H9 (cell line): ENCODE results near the gene ZNF281. TPM values are rescaled to one million over a fixed set of nuclear protein-coding genes. Genes with fewer than 3 reads are reported as not detected.

Experiments used
- DNase-seq: peaks from one replicate; pipeline ENCODE4 v3.0.0-alpha.2; 2017
- H2AFZ ChIP-seq: one replicate; pipeline ENCODE4 v1.6.1; 2013; ENCODE audit warnings: mild to moderate bottlenecking, low read length, control low read depth, moderate library complexity
- H2AK5ac ChIP-seq: 2 replicates; pipeline ENCODE4 v1.6.1; 2013; ENCODE audit warnings: low read length, control low read depth, mixed read lengths; ENCODE audit not compliant: insufficient read length
- H2BK120ac ChIP-seq: one replicate; pipeline ENCODE4 v1.6.1; 2013; ENCODE audit warnings: low read depth, mild to moderate bottlenecking, low read length, control low read depth, inconsistent platforms; ENCODE audit not compliant: poor library complexity, severe bottlenecking
- H2BK12ac ChIP-seq: 2 replicates; pipeline ENCODE4 v1.6.1; 2013; ENCODE audit warnings: low read length, control low read depth, mixed read lengths, low read depth; ENCODE audit not compliant: insufficient read length
- H2BK15ac ChIP-seq: 2 replicates; pipeline ENCODE4 v1.6.1; 2013; ENCODE audit warnings: low read depth, low read length, control low read depth
- H2BK20ac ChIP-seq: one replicate; pipeline ENCODE4 v1.6.1; 2013; ENCODE audit warnings: low read depth, mild to moderate bottlenecking, low read length, control low read depth, inconsistent platforms; ENCODE audit not compliant: poor library complexity, severe bottlenecking
- H2BK5ac ChIP-seq: 2 replicates; pipeline ENCODE4 v1.6.1; 2013; ENCODE audit warnings: low read length, control low read depth, mixed read lengths; ENCODE audit not compliant: insufficient read length
- H3K14ac ChIP-seq: 2 replicates; pipeline ENCODE4 v1.6.1; 2013; ENCODE audit warnings: low read length, control low read depth; ENCODE audit not compliant: insufficient read depth
- H3K18ac ChIP-seq: 2 replicates; pipeline ENCODE4 v1.6.1; 2013; ENCODE audit warnings: low read depth, mild to moderate bottlenecking, mixed read lengths, low read length, control low read depth; ENCODE audit not compliant: insufficient read length
- H3K23ac ChIP-seq: 2 replicates; pipeline ENCODE4 v1.6.1; 2013; ENCODE audit warnings: low read length, control low read depth, mixed read lengths, low read depth; ENCODE audit not compliant: insufficient read length
- H3K23me2 ChIP-seq: 2 replicates; pipeline ENCODE4 v1.6.1; 2013; ENCODE audit warnings: low read depth, mild to moderate bottlenecking, mixed read lengths, low read length, control low read depth; ENCODE audit not compliant: insufficient read length, poor library complexity, severe bottlenecking
- H3K27ac ChIP-seq: 2 replicates; pipeline ENCODE4 v1.5.1; 2013; ENCODE audit warnings: low read length, control low read depth, mixed read lengths, low read depth; ENCODE audit not compliant: insufficient read length
- H3K27me3 ChIP-seq: 2 replicates; pipeline ENCODE4 v1.6.1; 2013; ENCODE audit warnings: low read length, control low read depth, inconsistent platforms; ENCODE audit not compliant: insufficient read depth
- H3K4ac ChIP-seq: 2 replicates; pipeline ENCODE4 v1.6.1; 2013; ENCODE audit warnings: low read depth, mild to moderate bottlenecking, control low read depth, inconsistent platforms, low read length, moderate library complexity
- H3K4me1 ChIP-seq: 2 replicates; pipeline ENCODE4 v1.6.1; 2013; ENCODE audit warnings: low read length, control low read depth, inconsistent platforms; ENCODE audit not compliant: insufficient read depth
- H3K4me2 ChIP-seq: 2 replicates; pipeline ENCODE4 v1.6.1; 2013; ENCODE audit warnings: low read length, control low read depth, mixed read lengths; ENCODE audit not compliant: insufficient read length, insufficient read depth
- H3K56ac ChIP-seq: 2 replicates; pipeline ENCODE4 v1.6.1; 2013; ENCODE audit warnings: low read depth, mild to moderate bottlenecking, mixed read lengths, low read length, control low read depth; ENCODE audit not compliant: insufficient read length
- H3K79me1 ChIP-seq: 2 replicates; pipeline ENCODE4 v1.6.1; 2013; ENCODE audit warnings: low read depth, mild to moderate bottlenecking, moderate library complexity, low read length, control low read depth, inconsistent platforms; ENCODE audit not compliant: insufficient read depth, poor library complexity, severe bottlenecking
- H3K79me2 ChIP-seq: 2 replicates; pipeline ENCODE4 v1.6.1; 2013; ENCODE audit warnings: low read length, control low read depth, inconsistent platforms; ENCODE audit not compliant: insufficient read depth
- H3K9ac ChIP-seq: 2 replicates; pipeline ENCODE4 v1.6.1; 2013; ENCODE audit warnings: low read length, control low read depth, mixed read lengths; ENCODE audit not compliant: insufficient read length; ENCODE audit errors: extremely low read depth
- H3K9me3 ChIP-seq: one replicate; pipeline ENCODE4 v1.6.1; 2013; ENCODE audit warnings: low read depth, low read length, inconsistent platforms; ENCODE audit not compliant: control insufficient read depth
- H3T11ph ChIP-seq: one replicate; pipeline ENCODE4 v1.6.1; 2013; ENCODE audit warnings: mild to moderate bottlenecking, low read length, control low read depth, inconsistent platforms
- H4K20me1 ChIP-seq: one replicate; pipeline ENCODE4 v1.6.1; 2013; ENCODE audit not compliant: control insufficient read depth, insufficient read length, insufficient read depth
- H4K5ac ChIP-seq: 2 replicates; pipeline ENCODE4 v1.6.1; 2013; ENCODE audit warnings: low read depth, mild to moderate bottlenecking, mixed read lengths, low read length, control low read depth; ENCODE audit not compliant: insufficient read length
- H4K8ac ChIP-seq: replicated peaks from 2 replicates; pipeline ENCODE4 v1.6.1; 2013; ENCODE audit warnings: low read length, control low read depth, mixed read lengths, low read depth; ENCODE audit not compliant: insufficient read length
- H4K91ac ChIP-seq: 2 replicates; pipeline ENCODE4 v1.6.1; 2013; ENCODE audit warnings: low read depth, mild to moderate bottlenecking, moderate library complexity, mixed read lengths, low read length, control low read depth; ENCODE audit not compliant: insufficient read length
- H3K27ac Mint-ChIP-seq, 3 experiments: 2 replicates in 2 of 3; 3 replicates in 1 of 3; pipeline ENCODE4 v1.8.0; 2020 to 2021; ENCODE audit warnings: mixed read lengths in 3 of 3, mild to moderate bottlenecking in 1 of 3, moderate library complexity in 1 of 3
- H3K27me3 Mint-ChIP-seq: 2 replicates; pipeline ENCODE4 v1.8.0; 2021; ENCODE audit warnings: low read depth, mild to moderate bottlenecking, moderate library complexity, mixed read lengths
- H3K36me3 Mint-ChIP-seq, 3 experiments: 2 replicates in 2 of 3; 3 replicates in 1 of 3; pipeline ENCODE4 v1.8.0; 2020 to 2021; ENCODE audit warnings: low read depth in 3 of 3, mixed read lengths in 3 of 3; ENCODE audit not compliant: insufficient read depth in 1 of 3
- H3K4me1 Mint-ChIP-seq, 2 experiments: 2 replicates each; pipeline ENCODE4 v1.8.0; 2020; ENCODE audit warnings: mixed read lengths in 2 of 2
- H3K4me3 Mint-ChIP-seq, 2 experiments: 2 replicates in 1 of 2; 3 replicates in 1 of 2; pipeline ENCODE4 v1.8.0; 2020 to 2021; ENCODE audit warnings: mild to moderate bottlenecking in 2 of 2, mixed read lengths in 2 of 2, moderate library complexity in 1 of 2
- H3K9me3 Mint-ChIP-seq, 2 experiments: 2 replicates in 1 of 2; 3 replicates in 1 of 2; pipeline ENCODE4 v1.8.0; 2020; ENCODE audit warnings: mild to moderate bottlenecking in 2 of 2, mixed read lengths in 2 of 2, moderate library complexity in 1 of 2
- WGBS: extraction: QIAGEN DNeasy Blood & Tissue Kit; methylation state at CpG from one replicate; pipeline ENCODE4 v1.1.7; 2013; ENCODE audit warnings: missing lambda C conversion rate, low lambda C conversion rate, mixed read lengths; ENCODE audit not compliant: insufficient read length; ENCODE audit errors: extremely low coverage; 5-methylcytosine and 5-hydroxymethylcytosine counted together
- total RNA-seq: library from RNA; stranded (reverse); gene quantifications from 2 replicates; pipeline ENCODE4 v1.2.1, GENCODE V29; 2021
- TF ChIP-seq, protein P1 (sequence below): fragments of 200-600 bp; sonication (generic); conservative IDR thresholded peaks from 3 replicates; pipeline ENCODE4 v1.8.0; 2021; ENCODE audit warnings: antibody characterized with exemption, mild to moderate bottlenecking

ZNF281 gene
- total RNA-seq, 1 experiment from 2014 or later: 75.2 TPM

GRCh38 chr1:200355801-200356200, 54.0 kb downstream of the ZNF281 start:
- Histone ChIP-seq H3K79me2 (no peaks in the 10 kb centered on the region), H3K4ac (no peak overlapping the region), H2BK120ac (no peak overlapping the region), H3K18ac (no peak overlapping the region), H3K27ac (no peak overlapping the region), H3K14ac (no peak overlapping the region), H3K9me3 (no peaks in the 10 kb centered on the region), H4K8ac (no peak overlapping the region), H3K4me1 (no peaks in the 10 kb centered on the region; the same call in 1 of the 2 replicates), H3K27me3 (no peaks in the 10 kb centered on the region), H2AK5ac (no peak overlapping the region), H4K91ac (no peak overlapping the region), H2BK15ac (no peak overlapping the region), H3K4me2 (no peak overlapping the region), H3K79me1 (no peaks in the 10 kb centered on the region), H2BK12ac (no peak overlapping the region), H3T11ph (no peak overlapping the region), H3K9ac (no peak overlapping the region), H2AFZ (no peak overlapping the region), H2BK20ac (no peak overlapping the region), H2BK5ac (no peak overlapping the region), H4K20me1 (no peaks in the 10 kb centered on the region), H3K23me2 (no peaks in the 10 kb centered on the region), H3K56ac (no peak overlapping the region), H4K5ac (no peak overlapping the region), H3K23ac (no peak overlapping the region)
- Mint-ChIP-seq H3K9me3 (no peaks in the 10 kb centered on the region), H3K36me3 (peaks cover 0 to 1% (median 0%) of the 10 kb centered on the region in 3 experiments; a peak in 3 of 7 replicates), H3K27me3 (no peaks in the 10 kb centered on the region), H3K4me1 (peaks cover 23 to 24% of the 10 kb centered on the region in 2 experiments), H3K4me3 (no peak overlapping the region), H3K27ac (peak overlapping the region in 1 of 3 experiments; percentile 62; a peak in 2 of 7 replicates)
- TF ChIP-seq, protein P1, sequence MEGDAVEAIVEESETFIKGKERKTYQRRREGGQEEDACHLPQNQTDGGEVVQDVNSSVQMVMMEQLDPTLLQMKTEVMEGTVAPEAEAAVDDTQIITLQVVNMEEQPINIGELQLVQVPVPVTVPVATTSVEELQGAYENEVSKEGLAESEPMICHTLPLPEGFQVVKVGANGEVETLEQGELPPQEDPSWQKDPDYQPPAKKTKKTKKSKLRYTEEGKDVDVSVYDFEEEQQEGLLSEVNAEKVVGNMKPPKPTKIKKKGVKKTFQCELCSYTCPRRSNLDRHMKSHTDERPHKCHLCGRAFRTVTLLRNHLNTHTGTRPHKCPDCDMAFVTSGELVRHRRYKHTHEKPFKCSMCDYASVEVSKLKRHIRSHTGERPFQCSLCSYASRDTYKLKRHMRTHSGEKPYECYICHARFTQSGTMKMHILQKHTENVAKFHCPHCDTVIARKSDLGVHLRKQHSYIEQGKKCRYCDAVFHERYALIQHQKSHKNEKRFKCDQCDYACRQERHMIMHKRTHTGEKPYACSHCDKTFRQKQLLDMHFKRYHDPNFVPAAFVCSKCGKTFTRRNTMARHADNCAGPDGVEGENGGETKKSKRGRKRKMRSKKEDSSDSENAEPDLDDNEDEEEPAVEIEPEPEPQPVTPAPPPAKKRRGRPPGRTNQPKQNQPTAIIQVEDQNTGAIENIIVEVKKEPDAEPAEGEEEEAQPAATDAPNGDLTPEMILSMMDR: no peak
- no CpG with 5 or more reads among the region's 3 CpGs for WGBS
- DNase-seq: no peak

Other genes starting within 250 kb of the ZNF281 start
- 17.9 and 18.2 TPM in 2 replicates for gene KIF14, start 210.7 kb upstream of the ZNF281 start, total RNA-seq